HG02798 (cell line): ENCODE data around the gene SLC35E1.
"Not testable (repeated sequence)": the region's sequence is repeated elsewhere in the genome, so short reads cannot be mapped to it uniquely, and the experiment has no call there.

ENCODE experiments used
- ATAC-seq: cut with Tn5 transposase; IDR thresholded peaks from one replicate; pipeline ENCODE4 v1.9.1; 2021; ENCODE audit warnings: mild to moderate bottlenecking; ENCODE audit not compliant: unreplicated experiment, poor library complexity

Gene SLC35E1

GRCh38 chr19:16561382-16561781, 10.8 kb downstream of the SLC35E1 start:
- ATAC-seq, result no peak

- ATAC-seq, result no peak
These were observed 12.4 kb downstream of the SLC35E1 start for GRCh38 chr19:16559780-16560276.

- ATAC-seq, result no peak
These were observed 17.4 kb downstream of the SLC35E1 start for GRCh38 chr19:16554776-16555175.

- ATAC-seq, result not testable (repeated sequence)
These were observed 20.3 kb downstream of the SLC35E1 start for GRCh38 chr19:16551902-16552301.

- ATAC-seq, result no peak
These were observed 23.3 kb downstream of the SLC35E1 start for GRCh38 chr19:16548956-16549355.

- no peak for ATAC-seq
These were observed 27.6 kb downstream of the SLC35E1 start for GRCh38 chr19:16544473-16545231.

GRCh38 chr19:16543734-16544133, 28.5 kb downstream of the SLC35E1 start:
- not testable (repeated sequence) for ATAC-seq

- ATAC-seq, result no peak
These were observed 29.2 kb downstream of the SLC35E1 start for GRCh38 chr19:16542910-16543472.

GRCh38 chr19:16542045-16542909, 29.9 kb downstream of the SLC35E1 start, which contains the start of gene CHERP:
Gene CHERP, minus strand, starts transcription at chr19:16542437. Its CDS starts 59 bp downstream, at chr19:16542378.
- ATAC-seq, result peak; percentile 85

- ATAC-seq, result no peak
These were observed 30.6 kb downstream of the SLC35E1 start for GRCh38 chr19:16541526-16542044.

GRCh38 chr19:16540948-16541347, 31.3 kb downstream of the SLC35E1 start:
- ATAC-seq, result no peak

- ATAC-seq, result no peak
These were observed 35.1 kb downstream of the SLC35E1 start for GRCh38 chr19:16537111-16537510.

- ATAC-seq, result no peak
These were observed 36.1 kb downstream of the SLC35E1 start for GRCh38 chr19:16536130-16536529.

- no peak for ATAC-seq
These were observed 36.8 kb downstream of the SLC35E1 start for GRCh38 chr19:16535381-16535780.

GRCh38 chr19:16532440-16533234, 39.6 kb downstream of the SLC35E1 start:
- no peak for ATAC-seq

GRCh38 chr19:16531380-16531669, 40.9 kb downstream of the SLC35E1 start:
- no peak for ATAC-seq

- ATAC-seq, result no peak
These were observed 41.5 kb downstream of the SLC35E1 start for GRCh38 chr19:16530540-16531379.

GRCh38 chr19:16529466-16530144, 42.6 kb downstream of the SLC35E1 start:
- no peak for ATAC-seq
